ENCODE measurements around the gene TRIM63. TPM values are rescaled to one million over a fixed set of nuclear protein-coding genes. Genes with fewer than 3 reads are reported as not detected.
A peak's percentile ranks its signal among the peaks of the same experiment; 100 is the strongest.

The TRIM63 gene
- total and polyA plus RNA-seq, 9 of the 15 experiments (the other 6 are each of a cell fraction or from before 2014, with no cell fraction given) = 0.08 to 0.57 (median 0.36) TPM

- no peak for TF ChIP-seq ARHGAP35 (IDR thresholded peaks at IDR 0.05; ENCODE audit: partially characterized antibody)
- TF ChIP-seq, protein P1, sequence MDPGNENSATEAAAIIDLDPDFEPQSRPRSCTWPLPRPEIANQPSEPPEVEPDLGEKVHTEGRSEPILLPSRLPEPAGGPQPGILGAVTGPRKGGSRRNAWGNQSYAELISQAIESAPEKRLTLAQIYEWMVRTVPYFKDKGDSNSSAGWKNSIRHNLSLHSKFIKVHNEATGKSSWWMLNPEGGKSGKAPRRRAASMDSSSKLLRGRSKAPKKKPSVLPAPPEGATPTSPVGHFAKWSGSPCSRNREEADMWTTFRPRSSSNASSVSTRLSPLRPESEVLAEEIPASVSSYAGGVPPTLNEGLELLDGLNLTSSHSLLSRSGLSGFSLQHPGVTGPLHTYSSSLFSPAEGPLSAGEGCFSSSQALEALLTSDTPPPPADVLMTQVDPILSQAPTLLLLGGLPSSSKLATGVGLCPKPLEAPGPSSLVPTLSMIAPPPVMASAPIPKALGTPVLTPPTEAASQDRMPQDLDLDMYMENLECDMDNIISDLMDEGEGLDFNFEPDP (CRISPR knock-in tag; IDR thresholded peaks at IDR 0.05) = no peak
- TF ChIP-seq ZNF57 (CRISPR knock-in tag; IDR thresholded peaks at IDR 0.05) = no peak
Observed at GRCh38 chr1:26029864-26030481, 37.5 kb downstream of the TRIM63 start (continued).

DNA sequence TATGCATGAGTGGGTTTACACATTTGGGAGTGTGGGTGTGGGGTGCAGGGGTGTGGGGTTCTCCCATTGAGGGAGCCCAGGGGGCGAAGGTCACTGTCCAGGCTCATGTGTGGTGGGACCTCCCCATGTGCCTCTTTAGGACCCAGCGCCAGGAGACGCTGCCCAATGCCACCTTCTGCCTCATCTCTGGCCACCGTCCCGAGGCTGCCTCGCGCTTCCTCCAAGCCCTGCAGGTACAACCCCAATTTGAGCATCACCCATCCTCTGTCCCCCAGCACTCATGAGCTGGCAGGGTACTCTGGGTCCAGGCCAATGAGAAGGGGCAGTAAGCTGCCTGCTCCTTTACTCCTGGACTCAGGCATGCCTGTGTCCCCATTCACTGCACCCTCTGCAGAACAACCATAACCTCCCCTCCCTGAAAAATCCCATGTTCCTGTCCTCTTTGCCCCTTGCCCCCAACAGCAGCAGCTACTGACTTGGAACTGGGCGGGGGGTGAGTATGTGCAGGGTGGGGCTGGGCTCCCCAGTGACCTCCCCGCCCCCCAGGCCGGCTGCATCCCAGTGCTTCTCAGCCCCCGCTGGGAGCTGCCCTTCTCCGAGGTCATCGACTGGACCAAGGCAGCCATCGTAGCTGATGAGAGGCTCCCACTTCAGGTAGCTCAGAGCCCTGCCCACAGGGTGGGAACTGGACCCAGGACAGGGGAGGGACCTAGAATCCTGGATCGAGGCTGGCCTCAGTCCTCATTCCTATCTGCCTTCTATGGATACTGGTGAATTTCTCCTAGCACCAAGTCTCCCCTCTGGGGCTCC, 38.2 kb downstream of the TRIM63 start:
- H3K4me2 ChIP-seq (ENCODE audit: insufficient read depth, low read length) = no peak overlapping the region
- H3K9me1 ChIP-seq (ENCODE audit: control insufficient read depth, insufficient read depth, low read length) = no peaks in the 10 kb centered on the region
- intact Hi-C loops (cut with micrococcal nuclease) (no loop called here), in situ Hi-C loops (cut with MboI) (no loop called here)
- ChIA-PET CTCF (ENCODE audit: low intra/inter-chr PET ratio) (interaction anchor here (1.2 to 2.9 kb wide), 2 partner anchors 133 to 192 kb away, joined by 7 to 25 read pairs; no protein-coding TSS in a partner anchor), POLR2A (interaction anchor here (0.6 to 1.4 kb wide), 11 partner anchors 8 to 248 kb away, joined by 3 to 9 read pairs (median 4); partner anchors contain the start of genes EXTL1, MTFR1L and PAFAH2)
- H3K27ac ChIP-seq (ENCODE audit: extremely low read depth, low read depth, low read length) = no peak overlapping the region
- no TSS peak for BruUV-seq (replicated peaks)
- 56% methylated on average over 14 of the region's 15 CpGs for WGBS (ENCODE audit: insufficient coverage, low coverage, missing lambda C conversion rate)
- no peaks in the 10 kb centered on the region for H3K9me3 ChIP-seq (replicated peaks; ENCODE audit: control insufficient read depth, insufficient read depth, low read depth, low read length)
- DNase-seq (ENCODE audit: extremely low read depth in 1 of 4, low spot score in 3 of 4) (peak in 2 of 4 experiments; percentile 45 to 53), FAIRE-seq (no peak), ATAC-seq (peak; percentile 5; the same call in 2 of the 3 replicates)
- H3K36me3 ChIP-seq (ENCODE audit: control insufficient read depth, insufficient read depth, low read length) = no peaks in the 10 kb centered on the region
- H2AFZ ChIP-seq (ENCODE audit: low read depth, low read length) = peak overlapping the region; percentile 9; the same call in 1 of the 2 replicates
- H3K9ac ChIP-seq (ENCODE audit: insufficient read depth in 1 of 2, low read depth in 2 of 2, low read length in 2 of 2) = peak overlapping the region in 1 of 2 experiments; percentile 21; a peak in 2 of 4 replicates
- peaks cover 21 to 39% of the 10 kb centered on the region in 2 experiments; a peak in 4 of 5 replicates for H3K4me1 ChIP-seq (replicated peaks in 1 of 2; ENCODE audit: control insufficient read depth in 2 of 2, insufficient read depth in 2 of 2, low read length in 2 of 2)
- H4K20me1 ChIP-seq (replicated peaks; ENCODE audit: control insufficient read depth, insufficient read depth, low read length) = no peaks in the 10 kb centered on the region
- H3K4me3 ChIP-seq = no peak overlapping the region
- H3K79me2 ChIP-seq (ENCODE audit: control insufficient read depth, insufficient read depth, low read length) = no peaks in the 10 kb centered on the region
- H3K27me3 ChIP-seq (ENCODE audit: control insufficient read depth in 2 of 2, insufficient read depth in 2 of 2, low read length in 2 of 2) = no peaks in the 10 kb centered on the region
- TF ChIP-seq ZNF12 (CRISPR knock-in tag; IDR thresholded peaks at IDR 0.05) = 0 out of 2 replicates have a peak, but pooled peaks have one; percentile 42
- no peak for TF ChIP-seq RBM17 (IDR thresholded peaks at IDR 0.05; ENCODE audit: borderline replicate concordance, low read depth, low read length)
- no peak for TF ChIP-seq SLC30A9 (CRISPR knock-in tag; IDR thresholded peaks at IDR 0.05)
- TF ChIP-seq FOXM1 (IDR thresholded peaks at IDR 0.05; ENCODE audit: low read depth) = no peak
- TF ChIP-seq FOXM1 (CRISPR knock-in tag; IDR thresholded peaks at IDR 0.05; ENCODE audit: low read depth) = 0 out of 2 replicates have a peak, but pooled peaks have one; percentile 62
- TF ChIP-seq RBM15 (IDR thresholded peaks at IDR 0.05; ENCODE audit: insufficient read depth, low read length) = no peak
- no peak for TF ChIP-seq HMGN3 (IDR thresholded peaks at IDR 0.05; ENCODE audit: borderline replicate concordance, extremely low read depth, insufficient read length, low read depth, low read length)
- TF ChIP-seq MXD1 (CRISPR knock-in tag; IDR thresholded peaks at IDR 0.05; ENCODE audit: borderline replicate concordance, poor library complexity, severe bottlenecking) = no peak
- no peak for TF ChIP-seq FOXK2 (conservative IDR thresholded peaks at IDR 0.05 in 1 of 2, IDR thresholded peaks at IDR 0.05 in 1 of 2; ENCODE audit: low read depth in 2 of 2)
- no peak for TF ChIP-seq ZNF197 (CRISPR knock-in tag; IDR thresholded peaks at IDR 0.05; ENCODE audit: low read depth)
